ENCODE data around the gene GRAMD2B.

- no peak for TF ChIP-seq POLR2A (IDR thresholded peaks at IDR 0.05; ENCODE audit: low read length)
- no peak for TF ChIP-seq GATA1 (IDR thresholded peaks at IDR 0.05; ENCODE audit: low read depth, low read length)
Measured at GRCh38 chr5:126452477-126452876, 29.3 kb downstream of the GRAMD2B start.
